Mesendoderm (in vitro differentiated cells): Measurements from ENCODE around the gene ZNF117.
A peak's percentile ranks its signal among the peaks of the same experiment; 100 is the strongest.

ENCODE experiments used
- DNase-seq: peaks from one replicate; pipeline ENCODE4 v3.0.0; 2013
- H2AK5ac ChIP-seq: 2 replicates; pipeline ENCODE4 v1.6.1; 2013; ENCODE audit warnings: low read length, inconsistent platforms
- H2BK120ac ChIP-seq: 2 replicates; pipeline ENCODE4 v1.6.1; 2013; ENCODE audit warnings: low read depth, mild to moderate bottlenecking, low read length, moderate library complexity, mixed read lengths
- H2BK15ac ChIP-seq: replicated peaks from 2 replicates; pipeline ENCODE4 v1.6.1; 2013; ENCODE audit warnings: low read depth, mild to moderate bottlenecking, moderate library complexity
- H2BK5ac ChIP-seq: 2 replicates; pipeline ENCODE4 v1.6.1; 2013; ENCODE audit warnings: low read length, inconsistent platforms
- H3K18ac ChIP-seq: 2 replicates; pipeline ENCODE4 v1.6.1; 2013; ENCODE audit warnings: mild to moderate bottlenecking, low read length, mixed read lengths
- H3K23ac ChIP-seq: one replicate; pipeline ENCODE4 v1.6.1; 2013; ENCODE audit warnings: low read length
- H3K27ac ChIP-seq: 2 replicates; pipeline ENCODE4 v1.5.1; 2013; ENCODE audit warnings: low read depth, mild to moderate bottlenecking, inconsistent platforms, low read length, moderate library complexity
- H3K27me3 ChIP-seq: 2 replicates; pipeline ENCODE4 v1.6.1; 2013; ENCODE audit warnings: low read length, control low read depth, mild to moderate bottlenecking, inconsistent platforms; ENCODE audit not compliant: insufficient read depth, poor library complexity
- H3K36me3 ChIP-seq: 2 replicates; pipeline ENCODE4 v1.6.1; 2013; ENCODE audit warnings: low read length, inconsistent platforms; ENCODE audit not compliant: control insufficient read depth, insufficient read depth
- H3K4ac ChIP-seq: one replicate; pipeline ENCODE4 v1.6.1; 2013; ENCODE audit warnings: low read depth, mild to moderate bottlenecking, low read length, moderate library complexity
- H3K4me1 ChIP-seq: 2 replicates; pipeline ENCODE4 v1.6.1; 2013; ENCODE audit warnings: low read depth, low read length, inconsistent platforms; ENCODE audit not compliant: control insufficient read depth
- H3K4me2 ChIP-seq: 2 replicates; pipeline ENCODE4 v1.6.1; 2013; ENCODE audit warnings: low read length
- H3K4me3 ChIP-seq: 2 replicates; pipeline ENCODE4 v1.5.1; 2013; ENCODE audit warnings: mild to moderate bottlenecking, low read length
- H3K56ac ChIP-seq: one replicate; pipeline ENCODE4 v1.6.1; 2013; ENCODE audit warnings: low read length
- H3K79me1 ChIP-seq: 2 replicates; pipeline ENCODE4 v1.6.1; 2013; ENCODE audit warnings: low read length, inconsistent platforms
- H3K79me2 ChIP-seq: 2 replicates; pipeline ENCODE4 v1.6.1; 2013; ENCODE audit warnings: mild to moderate bottlenecking, low read length; ENCODE audit not compliant: control insufficient read depth, insufficient read depth
- H3K9ac ChIP-seq: 2 replicates; pipeline ENCODE4 v1.6.1; 2013; ENCODE audit warnings: low read length, inconsistent platforms
- H4K5ac ChIP-seq: one replicate; pipeline ENCODE4 v1.6.1; 2013; ENCODE audit warnings: low read length
- H4K8ac ChIP-seq: one replicate; pipeline ENCODE4 v1.6.1; 2013; ENCODE audit warnings: low read depth, mild to moderate bottlenecking, control low read depth, low read length, moderate library complexity
- whole genome bisulfite sequencing: extraction: QIAGEN DNeasy Blood & Tissue Kit; methylation state at CpG from one replicate; pipeline ENCODE4 v1.1.7; 2013; ENCODE audit warnings: low lambda C conversion rate, missing lambda C conversion rate; ENCODE audit not compliant: insufficient coverage; ENCODE audit errors: extremely low coverage; 5-methylcytosine and 5-hydroxymethylcytosine counted together

The ZNF117 gene

DNA sequence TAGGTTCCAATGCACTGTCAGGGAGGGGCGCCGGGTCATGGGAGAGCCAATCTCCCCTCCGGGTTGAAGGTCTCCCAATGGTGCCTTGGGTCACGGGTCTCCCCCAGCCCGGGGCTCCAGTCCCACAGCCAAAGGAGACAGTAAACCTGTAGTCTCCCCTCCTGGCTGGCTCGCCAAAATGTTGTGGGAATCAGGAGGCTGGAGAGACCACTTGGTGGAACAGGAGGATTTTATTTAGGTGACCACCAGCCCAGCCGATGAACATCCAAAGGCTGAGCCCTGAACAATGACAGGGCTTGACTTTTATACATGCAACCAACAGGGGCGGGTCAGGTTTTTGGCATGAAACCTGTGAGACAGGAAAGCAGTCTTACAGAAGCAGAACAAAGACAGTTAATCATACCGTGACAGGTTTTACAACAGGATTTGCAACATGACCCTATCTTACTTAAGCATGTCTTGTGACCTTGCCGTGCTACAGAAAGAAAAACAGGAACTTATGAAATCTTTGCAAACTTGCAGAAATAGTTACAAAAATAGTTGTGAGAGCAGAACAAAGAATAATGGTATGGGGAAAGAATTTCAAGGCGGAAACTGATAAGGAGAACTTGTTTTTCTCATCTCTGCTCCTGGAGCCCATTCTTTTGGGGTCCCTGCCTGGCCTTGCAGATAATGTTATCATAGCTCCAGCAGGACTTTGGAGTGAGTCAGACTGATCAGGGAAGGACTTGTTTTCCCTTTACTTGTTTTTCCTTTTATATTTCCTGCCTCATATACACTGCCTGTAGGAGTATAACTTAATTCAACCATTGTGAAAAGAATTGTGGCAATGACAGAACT is 8.5 kb upstream of the ZNF117 start:
- no peak overlapping the region for H4K5ac ChIP-seq
- no peak overlapping the region for H2BK5ac ChIP-seq
- no peak overlapping the region for H2BK15ac ChIP-seq
- no CpG with 5 or more reads among the region's 11 CpGs for WGBS
- no peak overlapping the region for H3K23ac ChIP-seq
- H3K4ac ChIP-seq = no peak overlapping the region
- DNase-seq = peak; percentile 14
- no peaks in the 10 kb centered on the region for H3K79me2 ChIP-seq
- H2BK120ac ChIP-seq = no peak overlapping the region
- no peak overlapping the region for H2AK5ac ChIP-seq
- no peak overlapping the region for H3K18ac ChIP-seq
- H3K56ac ChIP-seq = no peak overlapping the region
- no peak overlapping the region for H4K8ac ChIP-seq
- no peak overlapping the region for H3K9ac ChIP-seq
- H3K4me2 ChIP-seq = no peak overlapping the region
- H3K4me1 ChIP-seq = no peaks in the 10 kb centered on the region
- H3K27ac ChIP-seq = no peak overlapping the region
- peaks cover 1% of the 10 kb centered on the region for H3K36me3 ChIP-seq
- H3K4me3 ChIP-seq = no peak overlapping the region
- H3K79me1 ChIP-seq = peaks cover 5% of the 10 kb centered on the region
- H3K27me3 ChIP-seq = no peaks in the 10 kb centered on the region

DNA sequence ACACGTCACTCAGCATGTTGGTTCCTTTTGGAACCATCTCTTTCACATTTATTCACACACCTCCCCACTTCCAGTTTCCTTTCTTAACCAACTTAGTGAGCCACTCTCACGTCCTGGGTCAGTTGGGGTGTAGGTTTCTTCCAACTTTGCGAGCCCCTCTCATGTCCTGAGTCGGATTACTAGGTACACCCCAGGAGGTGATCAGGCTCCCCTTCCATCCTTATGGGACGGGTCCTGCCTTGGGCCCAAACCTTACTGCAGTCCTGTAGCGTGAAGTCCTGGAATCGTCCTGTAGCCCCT is 8.0 kb upstream of the ZNF117 start:
- no CpG with 5 or more reads among the region's 7 CpGs for WGBS
- Histone ChIP-seq H3K9ac (no peak overlapping the region), H3K36me3 (peaks cover 1% of the 10 kb centered on the region), H3K4ac (no peak overlapping the region), H3K27ac (no peak overlapping the region), H2BK15ac (no peak overlapping the region), H3K4me1 (no peaks in the 10 kb centered on the region), H3K23ac (no peak overlapping the region), H2AK5ac (no peak overlapping the region), H4K5ac (no peak overlapping the region), H3K79me2 (no peaks in the 10 kb centered on the region), H2BK5ac (no peak overlapping the region), H3K18ac (no peak overlapping the region), H3K4me3 (no peak overlapping the region), H4K8ac (no peak overlapping the region), H3K56ac (no peak overlapping the region), H3K27me3 (no peaks in the 10 kb centered on the region), H2BK120ac (no peak overlapping the region), H3K4me2 (no peak overlapping the region), H3K79me1 (peaks cover 5% of the 10 kb centered on the region)
- DNase-seq = no peak

DNA sequence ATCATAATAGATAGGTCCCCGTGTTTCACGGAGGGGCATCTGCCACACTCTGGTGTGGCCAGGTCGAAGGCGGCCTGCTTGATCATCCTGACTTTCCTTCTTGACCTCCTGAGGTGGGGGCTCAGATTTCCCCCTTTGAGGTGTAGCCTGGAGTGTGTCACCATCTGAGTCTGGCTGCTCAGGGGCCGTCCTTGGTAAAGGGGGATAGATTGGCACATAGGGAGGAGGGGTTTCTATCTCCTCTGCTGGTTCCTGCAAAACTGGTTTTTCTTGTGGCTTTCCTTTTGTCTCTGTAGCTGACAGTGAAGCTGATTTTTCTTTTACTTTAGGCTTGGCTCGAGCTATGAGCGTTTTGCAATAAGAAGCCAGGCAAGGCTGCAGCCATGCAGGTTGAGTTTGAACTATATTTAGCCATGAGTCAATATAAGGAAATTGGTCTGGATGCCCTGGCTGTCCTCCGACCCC is 7.1 kb upstream of the ZNF117 start:
- no peak overlapping the region for H3K56ac ChIP-seq
- WGBS = no CpG with 5 or more reads among the region's 8 CpGs
- no peak overlapping the region for H2BK5ac ChIP-seq
- no peaks in the 10 kb centered on the region for H3K79me2 ChIP-seq
- H3K79me1 ChIP-seq = peaks cover 4% of the 10 kb centered on the region
- no peak overlapping the region for H2AK5ac ChIP-seq
- H4K5ac ChIP-seq = no peak overlapping the region
- DNase-seq = peak; percentile 29
- H3K4me2 ChIP-seq = no peak overlapping the region
- H3K9ac ChIP-seq = no peak overlapping the region
- no peak overlapping the region for H3K23ac ChIP-seq
- H3K4me1 ChIP-seq = no peaks in the 10 kb centered on the region
- no peak overlapping the region for H2BK15ac ChIP-seq
- no peak overlapping the region for H3K27ac ChIP-seq
- H3K4me3 ChIP-seq = no peak overlapping the region
- H3K27me3 ChIP-seq = no peaks in the 10 kb centered on the region
- H4K8ac ChIP-seq = no peak overlapping the region
- H3K36me3 ChIP-seq = peaks cover 1% of the 10 kb centered on the region
- no peak overlapping the region for H3K18ac ChIP-seq
- no peak overlapping the region for H2BK120ac ChIP-seq
- H3K4ac ChIP-seq = no peak overlapping the region

DNA sequence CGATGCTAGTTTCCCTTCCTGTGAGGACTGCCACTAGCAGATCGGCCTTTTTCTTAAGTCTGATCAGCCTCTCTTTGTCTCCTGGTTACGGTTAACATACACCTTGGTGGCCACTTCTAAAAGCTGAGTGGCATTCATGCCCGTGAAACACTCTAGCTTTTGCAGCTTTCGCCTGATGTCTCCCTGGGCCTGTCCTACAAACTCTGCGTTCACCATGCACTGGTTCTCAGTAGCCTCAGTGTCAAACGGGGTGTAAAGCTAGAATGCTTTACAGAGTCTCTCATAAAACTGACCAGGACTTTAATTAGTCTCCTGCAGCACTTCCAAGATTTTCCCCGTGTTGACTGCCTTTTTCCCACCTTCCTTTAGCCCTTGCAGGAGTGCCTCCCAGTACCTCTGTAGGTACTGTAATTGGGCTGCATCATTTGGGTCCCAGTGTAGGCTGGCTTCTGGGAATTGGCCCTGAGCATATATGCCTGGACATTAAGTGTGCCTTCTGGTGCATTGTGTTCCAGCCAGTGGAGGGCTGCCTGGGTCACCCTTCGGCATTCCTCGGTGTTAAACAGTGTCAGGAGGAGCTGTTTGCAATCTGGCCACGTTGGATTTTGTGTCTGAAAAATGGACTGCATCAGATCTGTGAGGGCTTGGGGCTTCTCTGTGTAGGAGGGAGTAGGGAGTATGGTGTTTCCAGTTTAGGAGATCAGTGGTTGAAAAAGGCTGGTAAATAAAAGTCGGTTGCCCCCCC is 6.5 kb upstream of the ZNF117 start:
- no peak overlapping the region for H2BK120ac ChIP-seq
- H3K27me3 ChIP-seq = no peaks in the 10 kb centered on the region
- WGBS = no CpG with 5 or more reads among the region's 12 CpGs
- H3K9ac ChIP-seq = no peak overlapping the region
- H4K5ac ChIP-seq = no peak overlapping the region
- DNase-seq = no peak
- no peak overlapping the region for H3K4me2 ChIP-seq
- peaks cover 3% of the 10 kb centered on the region for H3K79me1 ChIP-seq
- no peak overlapping the region for H2BK5ac ChIP-seq
- H3K36me3 ChIP-seq = peaks cover 5% of the 10 kb centered on the region
- H3K79me2 ChIP-seq = no peaks in the 10 kb centered on the region
- no peak overlapping the region for H2AK5ac ChIP-seq
- no peak overlapping the region for H2BK15ac ChIP-seq
- no peaks in the 10 kb centered on the region for H3K4me1 ChIP-seq
- H3K23ac ChIP-seq = no peak overlapping the region
- H3K4me3 ChIP-seq = no peak overlapping the region
- no peak overlapping the region for H3K18ac ChIP-seq
- no peak overlapping the region for H3K56ac ChIP-seq
- no peak overlapping the region for H3K27ac ChIP-seq
- no peak overlapping the region for H4K8ac ChIP-seq
- H3K4ac ChIP-seq = no peak overlapping the region

DNA sequence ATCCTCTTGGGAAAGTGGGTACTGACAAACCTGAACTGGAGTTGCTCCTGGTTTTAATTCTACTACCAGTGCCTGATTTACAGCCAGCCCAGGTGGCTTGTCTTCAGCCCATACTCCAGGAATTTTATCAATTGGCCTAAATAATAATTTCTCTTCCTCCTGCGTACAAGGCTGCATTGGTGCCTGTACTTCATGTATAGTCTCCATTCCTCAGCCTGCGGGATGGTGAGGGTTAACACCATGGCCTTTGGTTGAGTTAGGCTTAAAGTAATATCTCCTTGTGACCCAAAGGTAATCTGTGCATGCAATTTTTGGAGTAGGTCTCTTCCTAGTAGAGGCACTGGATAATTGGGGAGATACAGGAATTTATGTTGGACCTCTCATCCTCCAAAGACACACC is 5.5 kb upstream of the ZNF117 start:
- Histone ChIP-seq H3K23ac (no peak overlapping the region), H3K27ac (no peak overlapping the region), H3K9ac (no peak overlapping the region), H4K8ac (no peak overlapping the region), H2BK5ac (no peak overlapping the region), H2BK120ac (no peak overlapping the region), H3K79me2 (no peaks in the 10 kb centered on the region), H3K36me3 (peaks cover 6% of the 10 kb centered on the region), H3K18ac (no peak overlapping the region), H3K4me2 (no peak overlapping the region), H2BK15ac (no peak overlapping the region), H3K4me3 (no peak overlapping the region), H3K27me3 (no peaks in the 10 kb centered on the region), H3K4ac (no peak overlapping the region), H3K56ac (no peak overlapping the region), H3K4me1 (no peaks in the 10 kb centered on the region), H2AK5ac (no peak overlapping the region), H4K5ac (no peak overlapping the region), H3K79me1 (peaks cover under 1% of the 10 kb centered on the region)
- WGBS = no CpG with 5 or more reads among the region's 2 CpGs
- no peak for DNase-seq
